Glutamatergic neuron (in vitro differentiated cells): ENCODE measurements around the gene PSIP1. TPM values are rescaled to one million over a fixed set of nuclear protein-coding genes. Genes with fewer than 3 reads are reported as not detected.

Source experiments
- DNase-seq: peaks from one replicate; pipeline ENCODE4 v3.0.0; 2022
- H3K27ac Mint-ChIP-seq: one replicate; pipeline ENCODE4 v1.8.0; 2020; ENCODE audit warnings: mild to moderate bottlenecking, mixed read lengths, inconsistent platforms; ENCODE audit not compliant: unreplicated experiment
- H3K27me3 Mint-ChIP-seq: one replicate; pipeline ENCODE4 v1.8.0; 2020; ENCODE audit warnings: mild to moderate bottlenecking, moderate library complexity, mixed read lengths, inconsistent platforms; ENCODE audit not compliant: unreplicated experiment
- H3K36me3 Mint-ChIP-seq: one replicate; pipeline ENCODE4 v1.8.0; 2020; ENCODE audit warnings: mild to moderate bottlenecking, mixed read lengths, inconsistent platforms; ENCODE audit not compliant: unreplicated experiment
- H3K4me1 Mint-ChIP-seq: one replicate; pipeline ENCODE4 v1.8.0; 2020; ENCODE audit warnings: mild to moderate bottlenecking, low read depth, mixed read lengths, inconsistent platforms; ENCODE audit not compliant: unreplicated experiment
- H3K4me3 Mint-ChIP-seq: one replicate; pipeline ENCODE4 v1.8.0; 2020; ENCODE audit warnings: mild to moderate bottlenecking, mixed read lengths, inconsistent platforms; ENCODE audit not compliant: unreplicated experiment
- H3K9me3 Mint-ChIP-seq: one replicate; pipeline ENCODE4 v1.8.0; 2020; ENCODE audit warnings: mild to moderate bottlenecking, moderate library complexity, mixed read lengths, inconsistent platforms; ENCODE audit not compliant: unreplicated experiment
- CTCF ChIP-seq: fragments of 200-600 bp; sonication (generic); IDR thresholded peaks from one replicate; pipeline ENCODE4 v1.5.0; 2021; ENCODE audit not compliant: partially characterized antibody, unreplicated experiment
- total RNA-seq: library from RNA; stranded (reverse); fragmentation: NEBNext Ultra II Directional; extraction: Animal tissue kit (Norgen Biotek cat#: 25700); gene quantifications from one replicate; pipeline ENCODE4 v1.2.1, GENCODE V29; 2021; ENCODE audit not compliant: unreplicated experiment

Gene PSIP1
- total RNA-seq, 1 donor from 2014 or later = 114 TPM

GRCh38 chr9:15420796-15421195, 90.0 kb downstream of the PSIP1 start:
- TF ChIP-seq CTCF = no peak
- H3K27me3 Mint-ChIP-seq = peaks cover 5% of the 10 kb centered on the region
- H3K4me1 Mint-ChIP-seq = peaks cover 14% of the 10 kb centered on the region
- no peak for DNase-seq
- H3K27ac Mint-ChIP-seq = no peak overlapping the region
- H3K36me3 Mint-ChIP-seq = no peaks in the 10 kb centered on the region
- H3K4me3 Mint-ChIP-seq = no peak overlapping the region
- H3K9me3 Mint-ChIP-seq = peaks cover 12% of the 10 kb centered on the region

GRCh38 chr9:15417626-15418025, 93.1 kb downstream of the PSIP1 start:
- Mint-ChIP-seq H3K4me1 (peaks cover 4% of the 10 kb centered on the region), H3K4me3 (no peak overlapping the region), H3K27ac (no peak overlapping the region), H3K27me3 (peaks cover 5% of the 10 kb centered on the region), H3K9me3 (peaks cover 7% of the 10 kb centered on the region), H3K36me3 (no peaks in the 10 kb centered on the region)
- no peak for TF ChIP-seq CTCF
- DNase-seq = no peak

- H3K27me3 Mint-ChIP-seq = peaks cover 2% of the 10 kb centered on the region
- peaks cover 2% of the 10 kb centered on the region for H3K9me3 Mint-ChIP-seq
- TF ChIP-seq CTCF = peak; percentile 10
- no peak for DNase-seq
- H3K4me3 Mint-ChIP-seq = no peak overlapping the region
- no peak overlapping the region for H3K27ac Mint-ChIP-seq
- no peaks in the 10 kb centered on the region for H3K36me3 Mint-ChIP-seq
- H3K4me1 Mint-ChIP-seq = peaks cover 2% of the 10 kb centered on the region
Measured at GRCh38 chr9:15416880-15417279, 93.9 kb downstream of the PSIP1 start.

Other genes with a start within 250 kb of the PSIP1 start
- gene TTC39B, start 203.8 kb downstream of the PSIP1 start, total RNA-seq = 3.1 TPM
- gene SNAPC3, start 88.1 kb downstream of the PSIP1 start, total RNA-seq = 104 TPM
- gene CCDC171, start 42.1 kb upstream of the PSIP1 start, total RNA-seq = 3.2 TPM